ENCODE results near the gene CPPED1. TPM values are rescaled to one million over a fixed set of nuclear protein-coding genes. Genes with fewer than 3 reads are reported as not detected.
"Not testable (repeated sequence)": the region's sequence is repeated elsewhere in the genome, so short reads cannot be mapped to it uniquely, and the experiment has no call there.

The CPPED1 gene, protein sequence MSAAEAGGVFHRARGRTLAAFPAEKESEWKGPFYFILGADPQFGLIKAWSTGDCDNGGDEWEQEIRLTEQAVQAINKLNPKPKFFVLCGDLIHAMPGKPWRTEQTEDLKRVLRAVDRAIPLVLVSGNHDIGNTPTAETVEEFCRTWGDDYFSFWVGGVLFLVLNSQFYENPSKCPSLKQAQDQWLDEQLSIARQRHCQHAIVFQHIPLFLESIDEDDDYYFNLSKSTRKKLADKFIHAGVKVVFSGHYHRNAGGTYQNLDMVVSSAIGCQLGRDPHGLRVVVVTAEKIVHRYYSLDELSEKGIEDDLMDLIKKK
- 4.4 and 5.2 TPM in 2 replicates for polyA plus RNA-seq (2014; cell fraction: cytosol; rRNA removed)
- polyA plus RNA-seq (2014; cell fraction: nucleus; rRNA removed): 2.2 and 2.6 TPM in 2 replicates

- peak; percentile 92 for DNase-seq (ENCODE audit: low spot score)
These were observed at the start of gene CPPED1 for GRCh38 chr16:12803203-12804093. TSS of gene CPPED1 (minus strand) at chr16:12803887. CDS start at chr16:12803776, 111 bp downstream.

GRCh38 chr16:12850186-12850585 is 46.5 kb upstream of the CPPED1 start:
- no peak for DNase-seq (ENCODE audit: low spot score)

DNA sequence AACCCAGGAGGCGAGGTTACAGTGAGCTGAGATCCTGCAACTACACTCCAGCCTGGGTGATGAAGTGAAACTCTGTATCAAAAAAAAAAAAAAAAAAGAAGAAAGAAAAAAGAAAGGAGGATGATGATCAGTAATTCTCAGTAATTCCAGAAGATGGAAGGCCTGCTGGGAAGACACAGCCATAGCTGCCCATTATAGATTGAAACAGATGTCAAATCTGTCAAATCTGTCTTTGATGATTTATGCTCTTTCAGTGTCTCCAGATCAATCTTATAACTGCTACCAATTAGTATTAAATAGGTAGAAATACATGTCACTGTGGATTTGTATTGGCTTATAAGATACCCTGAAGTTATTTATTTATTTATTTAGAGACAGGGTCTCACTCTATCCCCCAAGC is 42.9 kb upstream of the CPPED1 start:
- DNase-seq (ENCODE audit: low spot score): no peak

GRCh38 chr16:12845282-12845681 is 41.6 kb upstream of the CPPED1 start:
- no peak for DNase-seq (ENCODE audit: low spot score)

DNA sequence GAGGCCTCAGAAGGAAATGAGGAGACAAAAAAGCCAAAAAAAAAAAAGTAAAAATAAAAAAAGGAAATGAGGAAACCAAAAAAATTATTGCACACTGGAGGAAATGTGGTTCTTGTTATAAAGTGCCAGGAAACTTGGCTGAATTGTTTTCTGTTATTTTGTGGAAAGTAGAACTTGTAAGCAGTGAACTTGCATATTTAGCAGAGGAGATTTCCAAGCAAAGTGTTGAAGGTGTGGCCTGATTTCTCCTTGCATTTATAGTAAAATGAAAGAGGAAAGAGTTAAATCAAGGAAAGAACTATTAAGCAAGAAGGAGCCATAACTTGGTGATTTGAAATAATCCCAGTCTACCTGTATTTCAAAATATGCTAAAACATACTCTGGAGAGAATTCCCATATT is 34.1 kb upstream of the CPPED1 start:
- DNase-seq (ENCODE audit: low spot score): no peak

DNA sequence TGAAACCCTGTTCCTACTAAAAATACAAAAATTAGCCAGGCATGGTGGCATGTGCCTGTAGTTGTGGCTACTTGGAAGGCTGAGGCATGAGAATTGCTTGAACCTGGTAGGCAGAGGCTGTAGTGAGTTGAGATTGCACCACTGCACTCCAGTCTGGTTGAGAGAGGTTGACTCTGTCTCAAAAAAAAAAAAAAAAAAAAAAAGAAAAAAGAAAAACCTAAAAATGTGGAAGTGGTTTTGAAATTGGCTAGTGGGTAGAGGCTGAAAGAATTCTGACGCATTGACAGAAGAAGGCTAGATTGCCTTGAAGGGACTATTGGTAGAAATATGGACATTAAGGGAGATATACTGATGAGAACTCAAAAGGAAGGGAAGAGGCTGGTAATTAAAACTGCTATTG is 33.6 kb upstream of the CPPED1 start:
- no peak for DNase-seq (ENCODE audit: low spot score)

GRCh38 chr16:12833926-12834325 is 30.2 kb upstream of the CPPED1 start:
- peak; percentile 34 for DNase-seq (ENCODE audit: low spot score)

GRCh38 chr16:12829096-12829888 is 25.6 kb upstream of the CPPED1 start:
- no peak for DNase-seq (ENCODE audit: low spot score)

DNA sequence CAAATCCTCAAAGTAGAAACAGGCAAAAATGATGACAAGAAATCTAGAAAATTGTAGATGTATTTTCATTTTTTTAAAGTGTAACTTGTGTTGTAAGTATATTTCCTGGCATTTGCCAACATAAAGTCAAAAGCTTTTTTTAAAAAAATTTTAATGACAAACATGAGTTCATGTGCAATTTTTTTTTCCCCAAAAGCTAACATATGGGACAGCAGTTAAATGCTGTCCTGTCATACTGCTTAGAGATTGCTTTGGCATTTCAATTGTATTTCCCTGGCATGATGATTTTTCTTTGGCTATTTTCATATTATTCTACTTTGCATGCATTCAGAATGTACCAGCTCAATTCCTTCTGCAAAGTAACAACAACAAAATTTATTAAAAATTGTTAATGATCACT is 24.5 kb upstream of the CPPED1 start:
- no peak for DNase-seq (ENCODE audit: low spot score)

- no peak for DNase-seq (ENCODE audit: low spot score)
These were observed 22.9 kb upstream of the CPPED1 start for GRCh38 chr16:12826559-12826958.

DNA sequence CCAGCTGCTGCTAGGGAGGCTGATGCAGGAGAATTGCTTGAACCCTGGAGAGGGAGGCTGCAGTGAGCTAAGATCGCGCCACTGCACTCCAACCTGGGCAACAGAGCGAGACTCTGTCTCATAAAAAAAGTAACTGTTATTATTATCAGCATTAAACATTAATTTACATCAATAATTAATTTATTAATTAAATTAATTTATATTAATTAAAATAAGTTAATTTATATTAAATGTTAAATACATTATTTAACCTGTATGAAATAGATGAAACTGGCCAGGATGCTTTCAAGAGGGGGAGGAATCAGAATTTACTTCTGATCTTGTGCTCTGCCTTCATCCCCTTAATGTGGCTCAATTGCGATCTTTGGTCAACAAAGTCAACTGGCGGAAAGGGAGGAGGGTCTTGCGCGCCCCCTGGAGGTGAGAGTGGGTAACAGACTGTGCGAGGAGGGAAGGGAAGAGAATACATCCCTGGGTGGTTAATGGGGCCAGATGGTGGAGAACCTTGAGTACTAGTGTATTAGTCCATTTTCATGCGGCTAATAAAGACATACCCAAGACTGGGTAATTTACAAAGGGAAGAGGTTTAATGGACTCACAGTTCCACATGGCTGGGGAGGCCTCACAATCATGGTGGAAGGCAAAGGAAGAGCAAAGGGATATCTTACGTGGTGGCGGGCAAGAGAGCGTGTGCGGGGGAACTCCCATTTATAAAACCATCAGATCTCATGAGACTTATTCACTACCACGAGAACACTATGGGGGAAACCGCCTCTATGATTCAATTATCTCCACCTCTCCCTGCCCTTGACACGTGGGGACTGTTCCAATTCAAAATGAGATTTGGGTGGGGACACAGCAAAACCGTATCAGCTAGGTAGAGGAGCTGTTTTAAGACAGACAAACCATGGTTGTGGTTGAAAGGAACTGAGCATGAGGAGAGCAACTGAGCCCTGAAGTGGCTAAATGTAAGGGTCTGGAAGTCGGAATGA is 15.7 kb upstream of the CPPED1 start:
- DNase-seq (ENCODE audit: low spot score): peak; percentile 67

- no peak for DNase-seq (ENCODE audit: low spot score)
These were observed 14.6 kb upstream of the CPPED1 start for GRCh38 chr16:12818326-12818725.

GRCh38 chr16:12816791-12817214 is 13.1 kb upstream of the CPPED1 start:
- DNase-seq (ENCODE audit: low spot score): not testable (repeated sequence)

GRCh38 chr16:12815361-12815760 is 11.7 kb upstream of the CPPED1 start:
- DNase-seq (ENCODE audit: low spot score): no peak

- DNase-seq (ENCODE audit: low spot score): not testable (repeated sequence)
These were observed 10.0 kb upstream of the CPPED1 start for GRCh38 chr16:12813734-12814133.

- DNase-seq (ENCODE audit: low spot score): not testable (repeated sequence)
These were observed 9.6 kb upstream of the CPPED1 start for GRCh38 chr16:12813321-12813720.

- DNase-seq (ENCODE audit: low spot score): no peak
These were observed 8.0 kb upstream of the CPPED1 start for GRCh38 chr16:12811441-12812383.

- no peak for DNase-seq (ENCODE audit: low spot score)
These were observed 1.4 kb upstream of the CPPED1 start for GRCh38 chr16:12805066-12805465.

- no peak for DNase-seq (ENCODE audit: low spot score)
These were observed 708 bp upstream of the CPPED1 start for GRCh38 chr16:12804395-12804794.

Data from SK-N-DZ (cell line).